HEK293 (cell line): ENCODE results near the gene ANTXR2.

Experiments
- CTCF ChIP-seq: fragments of 450-650 bp; formaldehyde crosslinking; IDR thresholded peaks from 2 replicates; pipeline ENCODE4 v1.5.1; 2016; ENCODE audit warnings: missing biosample characterization, missing genetic modification characterization
- OSR2 ChIP-seq: fragments of 450-650 bp; formaldehyde crosslinking; IDR thresholded peaks from 2 replicates; pipeline ENCODE4 v1.5.1; 2016; ENCODE audit warnings: missing biosample characterization, missing genetic modification characterization
- PRDM10 ChIP-seq: fragments of 450-650 bp; formaldehyde crosslinking; IDR thresholded peaks from 2 replicates; pipeline ENCODE4 v1.5.1; 2016; ENCODE audit warnings: missing biosample characterization, missing genetic modification characterization
- ZNF121 ChIP-seq: fragments of 450-650 bp; formaldehyde crosslinking; IDR thresholded peaks from 2 replicates; pipeline ENCODE4 v1.5.1; 2016; ENCODE audit warnings: missing biosample characterization, missing genetic modification characterization
- ZNF175 ChIP-seq: fragments of 450-650 bp; formaldehyde crosslinking; IDR thresholded peaks from 2 replicates; pipeline ENCODE4 v1.5.1; 2016; ENCODE audit warnings: missing biosample characterization, missing genetic modification characterization
- ZNF24 ChIP-seq: fragments of 450-650 bp; formaldehyde crosslinking; IDR thresholded peaks from 2 replicates; pipeline ENCODE4 v1.5.1; 2016; ENCODE audit warnings: missing biosample characterization, missing genetic modification characterization
- ZNF366 ChIP-seq: fragments of 450-650 bp; formaldehyde crosslinking; conservative IDR thresholded peaks from 2 replicates; pipeline ENCODE4 v1.5.1; 2016; ENCODE audit warnings: missing biosample characterization, missing genetic modification characterization

- TF ChIP-seq PRDM10 (tag by site-specific recombination) (no peak), ZNF24 (tag by site-specific recombination) (no peak), CTCF (tag by site-specific recombination) (no peak), ZNF366 (no peak), OSR2 (tag by site-specific recombination) (no peak), ZNF175 (tag by site-specific recombination) (no peak), ZNF121 (tag by site-specific recombination) (no peak)
Measured at GRCh38 chr4:80058740-80059139, 14.3 kb downstream of the ANTXR2 start.
